Right atrium auricular region (tissue), 2 donors: ENCODE results near the gene ZNF426. TPM values are rescaled to one million over a fixed set of nuclear protein-coding genes. Genes with fewer than 3 reads are reported as not detected.

ENCODE experiments used
- total RNA-seq, 2 donors: library from RNA; depleted of rRNA; stranded (reverse); fragments of >200 nt; gene quantifications; one replicate each; pipeline ENCODE4 v1.1.0, GENCODE V29; 2016

The ZNF426 gene
- total RNA-seq, 2 donors from 2014 or later: 9.6 TPM

Other genes with a start within 250 kb of the ZNF426 start
- 1 to 10 TPM; 7.0 to 8.0 TPM for gene ZNF699, start 228.8 kb downstream of the ZNF426 start, total RNA-seq
- 10 to 100 TPM in 1 of 2 donors, 1 to 10 TPM in 1; 9.4 to 13.3 TPM for gene ZNF559, start 214.5 kb downstream of the ZNF426 start, total RNA-seq
- 1 to 10 TPM; 1.1 to 1.5 TPM for gene ZNF177, start 175.6 kb downstream of the ZNF426 start, total RNA-seq
- gene ZNF266, start 103.1 kb downstream of the ZNF426 start, total RNA-seq: 1 to 10 TPM; 7.3 to 7.8 TPM
- not detected for gene ZNF560, start 40.0 kb downstream of the ZNF426 start, total RNA-seq
- 10 to 100 TPM; 13.4 to 16.8 TPM for gene ZNF121, start 45.9 kb upstream of the ZNF426 start, total RNA-seq
- gene ZNF561, start 82.6 kb upstream of the ZNF426 start, total RNA-seq: 10 to 100 TPM; 13.6 to 15.2 TPM
- 10 to 100 TPM; 16.0 to 17.1 TPM for gene ZNF562, start 136.5 kb upstream of the ZNF426 start, total RNA-seq
- gene ZNF846, start 230.1 kb upstream of the ZNF426 start, total RNA-seq: 1 to 10 TPM; 8.0 to 8.4 TPM